CD14-positive monocyte (primary cell): ENCODE results near the gene FLOT2. TPM values are rescaled to one million over a fixed set of nuclear protein-coding genes. Genes with fewer than 3 reads are reported as not detected.

Source experiments
- DNase-seq, 3 donors: peaks; one replicate each; pipeline ENCODE4 v3.0.0-alpha.2; 2011 to 2022
- H2AFZ ChIP-seq: 2 replicates; pipeline ENCODE4 v1.6.0; 2012; ENCODE audit warnings: mild to moderate bottlenecking, low read depth, low read length, inconsistent platforms; ENCODE audit not compliant: insufficient read depth, poor library complexity, severe bottlenecking
- H3K27ac ChIP-seq, 2 donors: 1 replicate in 1 of 2; 2 replicates in 1 of 2; pipeline ENCODE4 v1.5.1; 2012 to 2013; ENCODE audit warnings: low read length in 2 of 2, control low read depth in 1 of 2, inconsistent platforms in 1 of 2, low read depth in 1 of 2, mild to moderate bottlenecking in 1 of 2
- H3K27me3 ChIP-seq, 2 donors: one replicate each; pipeline versions ENCODE4 v1.6.0 to v1.6.1; 2011 to 2013; ENCODE audit warnings: low read length in 2 of 2; ENCODE audit not compliant: control insufficient read depth in 2 of 2, insufficient read depth in 2 of 2
- H3K36me3 ChIP-seq, 2 donors: replicated peaks in 1 of 2; 1 replicate in 1 of 2; 2 replicates in 1 of 2; pipeline versions ENCODE4 v1.5.1 to v1.6.1; 2012 to 2013; ENCODE audit warnings: low read length in 2 of 2, control low read depth in 1 of 2, inconsistent platforms in 1 of 2, mild to moderate bottlenecking in 1 of 2; ENCODE audit not compliant: insufficient read depth in 2 of 2, control insufficient read depth in 1 of 2
- H3K4me1 ChIP-seq, 2 donors: 1 replicate in 1 of 2; 2 replicates in 1 of 2; pipeline versions ENCODE4 v1.5.1 to v1.6.1; 2012 to 2013; ENCODE audit warnings: low read length in 2 of 2, control low read depth in 1 of 2, inconsistent platforms in 1 of 2, mild to moderate bottlenecking in 1 of 2, moderate library complexity in 1 of 2; ENCODE audit not compliant: insufficient read depth in 2 of 2, control insufficient read depth in 1 of 2
- H3K4me2 ChIP-seq: replicated peaks from 2 replicates; pipeline ENCODE3; 2012; ENCODE audit warnings: low read length, moderate library complexity, mild to moderate bottlenecking; ENCODE audit not compliant: poor library complexity, severe bottlenecking; ENCODE audit errors: extremely low read depth
- H3K4me3 ChIP-seq, 3 experiments: fragments of 200-600 bp in 1 of 3; sonication (generic) in 1 of 3; replicated peaks in 1 of 3; 1 replicate in 2 of 3; 2 replicates in 1 of 3; pipeline ENCODE4 v1.5.1; 2011 to 2013; ENCODE audit warnings: low read length in 3 of 3, mild to moderate bottlenecking in 3 of 3, control low read depth in 2 of 3, low read depth in 2 of 3, inconsistent platforms in 1 of 3, moderate library complexity in 1 of 3
- H3K79me2 ChIP-seq: 2 replicates; pipeline ENCODE4 v1.6.0; 2012; ENCODE audit warnings: mild to moderate bottlenecking, control low read depth, inconsistent platforms, low read length, moderate library complexity; ENCODE audit not compliant: insufficient read depth
- H3K9ac ChIP-seq: 2 replicates; pipeline ENCODE4 v1.6.0; 2017; ENCODE audit warnings: low read length, mild to moderate bottlenecking; ENCODE audit not compliant: insufficient read depth, poor library complexity, severe bottlenecking
- H3K9me3 ChIP-seq, 2 donors: replicated peaks in 1 of 2; 1 replicate in 1 of 2; 2 replicates in 1 of 2; pipeline versions ENCODE4 v1.5.1 to v1.6.1; 2012 to 2013; ENCODE audit warnings: low read length in 2 of 2, control low read depth in 1 of 2; ENCODE audit not compliant: control insufficient read depth in 1 of 2, insufficient read depth in 1 of 2
- H4K20me1 ChIP-seq: 2 replicates; pipeline ENCODE4 v1.6.0; 2012; ENCODE audit warnings: mild to moderate bottlenecking, low read length, control low read depth, moderate library complexity; ENCODE audit not compliant: insufficient read depth
- H3K27ac Mint-ChIP-seq, 7 donors: one replicate each; pipeline ENCODE4 v1.8.0; 2020; ENCODE audit warnings: mild to moderate bottlenecking in 7 of 7, mixed read lengths in 7 of 7, moderate library complexity in 6 of 7, inconsistent platforms in 2 of 7
- H3K27me3 Mint-ChIP-seq, 3 donors: one replicate each; pipeline ENCODE4 v1.8.0; 2021 to 2022; ENCODE audit warnings: low read depth in 3 of 3, mild to moderate bottlenecking in 3 of 3, mixed read lengths in 3 of 3, moderate library complexity in 3 of 3, inconsistent platforms in 1 of 3
- H3K36me3 Mint-ChIP-seq, 2 donors: one replicate each; pipeline ENCODE4 v1.8.0; 2020; ENCODE audit warnings: mixed read lengths in 2 of 2, inconsistent platforms in 1 of 2, mild to moderate bottlenecking in 1 of 2
- H3K4me1 Mint-ChIP-seq: one replicate; pipeline ENCODE4 v1.8.0; 2020; ENCODE audit warnings: mild to moderate bottlenecking, mixed read lengths
- H3K4me3 Mint-ChIP-seq, 2 donors: one replicate each; pipeline ENCODE4 v1.8.0; 2020; ENCODE audit warnings: mild to moderate bottlenecking in 2 of 2, mixed read lengths in 2 of 2, moderate library complexity in 1 of 2
- H3K9me3 Mint-ChIP-seq, 7 donors: one replicate each; pipeline ENCODE4 v1.8.0; 2020 to 2022; ENCODE audit warnings: mixed read lengths in 7 of 7, mild to moderate bottlenecking in 6 of 7, moderate library complexity in 6 of 7, inconsistent platforms in 2 of 7
- CTCF ChIP-seq: fragments of 200-600 bp; IDR thresholded peaks from one replicate; pipeline ENCODE4 v1.8.0; 2022; ENCODE audit warnings: antibody characterized with exemption, mild to moderate bottlenecking
- WGBS: methylation state at CpG from one replicate; pipeline ENCODE4 v1.1.5; 2013; ENCODE audit warnings: missing lambda C conversion rate; ENCODE audit not compliant: insufficient coverage; 5-methylcytosine and 5-hydroxymethylcytosine counted together
- intact Hi-C, 2 donors: fragments of 100-400 bp; cut with micrococcal nuclease; formaldehyde crosslinking; loops; one replicate each; pipeline versions ENCODE4 v1.15.0 to v1.15.1; 2023
- polyA plus RNA-seq, 3 donors: library from polyadenylated mRNA; depleted of rRNA in 1 of 3; unstranded in 2 of 3; stranded (reverse) in 1 of 3; fragments of 300-500 nt in 2 of 3; fragments of >200 nt in 1 of 3; fragmentation: Illumina TruSeq in 2 of 3; gene quantifications; 1 replicate in 2 of 3; 2 replicates in 1 of 3; pipeline ENCODE4 v1.2.3, GENCODE V29; 2012 to 2021

Gene FLOT2
- polyA plus RNA-seq, 3 donors: 138 to 271 (median 244) TPM

- Mint-ChIP-seq H3K27me3 (no peaks in the 10 kb centered on the region), H3K4me3 (no peak overlapping the region)
Measured at GRCh38 chr17:28880572-28880945, 17.0 kb downstream of the FLOT2 start.

GRCh38 chr17:28879886-28880571 is 17.5 kb downstream of the FLOT2 start:
- Mint-ChIP-seq H3K4me1 (peaks cover 2% of the 10 kb centered on the region), H3K27me3 (no peaks in the 10 kb centered on the region), H3K27ac (peak overlapping the region in 2 of 7 donors; percentile 11 to 24), H3K4me3 (no peak overlapping the region), H3K36me3 (peaks cover 68% of the 10 kb centered on the region in 2 donors), H3K9me3 (peaks cover 0 to 2% (median 0%) of the 10 kb centered on the region in 7 donors)
- H3K79me2 ChIP-seq: peaks cover 4% of the 10 kb centered on the region
- H2AFZ ChIP-seq: no peak overlapping the region
- H3K4me1 ChIP-seq: no peaks in the 10 kb centered on the region
- no peak for DNase-seq
- peaks cover 62% of the 10 kb centered on the region for H4K20me1 ChIP-seq
- no peaks in the 10 kb centered on the region for H3K27me3 ChIP-seq
- H3K27ac ChIP-seq: no peak overlapping the region
- peaks cover 64 to 73% of the 10 kb centered on the region in 2 donors for H3K36me3 ChIP-seq
- no peaks in the 10 kb centered on the region for H3K9me3 ChIP-seq
- WGBS: 82% methylated on average over 9 of the region's 9 CpGs
- no peak overlapping the region for H3K9ac ChIP-seq
- no peak overlapping the region for H3K4me2 ChIP-seq
- intact Hi-C loops: no loop called here
- TF ChIP-seq CTCF: no peak
- no peak overlapping the region for H3K4me3 ChIP-seq

More at GRCh38 chr17:28880572-28880945, 17.0 kb downstream of the FLOT2 start:
- peaks cover 69 to 78% of the 10 kb centered on the region in 2 donors for H3K36me3 ChIP-seq
- no peak overlapping the region for H3K4me2 ChIP-seq
- 96% methylated on average over 5 of the region's 10 CpGs for WGBS
- H3K27ac Mint-ChIP-seq: no peak overlapping the region
- peaks cover 0 to 2% (median 0%) of the 10 kb centered on the region in 7 donors for H3K9me3 Mint-ChIP-seq
- H4K20me1 ChIP-seq: peaks cover 67% of the 10 kb centered on the region
- peaks cover 4% of the 10 kb centered on the region for H3K79me2 ChIP-seq
- no peak for TF ChIP-seq CTCF
- peaks cover 2% of the 10 kb centered on the region for H3K4me1 Mint-ChIP-seq
- H3K9ac ChIP-seq: no peak overlapping the region
- no peak overlapping the region for H3K27ac ChIP-seq
- H3K27me3 ChIP-seq: no peaks in the 10 kb centered on the region
- no peaks in the 10 kb centered on the region for H3K9me3 ChIP-seq
- H3K36me3 Mint-ChIP-seq: peaks cover 73% of the 10 kb centered on the region in 2 donors
- no peak for DNase-seq
- H3K4me3 ChIP-seq: no peak overlapping the region
- intact Hi-C loops: no loop called here
- H3K4me1 ChIP-seq: no peaks in the 10 kb centered on the region
- no peak overlapping the region for H2AFZ ChIP-seq
